OCI-LY1 (cell line): ENCODE data around the gene PDCD6IP.

Experiments used
- H2AFZ ChIP-seq: fragments of 200-600 bp; sonication (generic), shearing (Covaris generic); 2 replicates; pipeline ENCODE4 v1.6.0; 2014; ENCODE audit warnings: antibody characterized with exemption, mild to moderate bottlenecking, low read length
- H3F3A ChIP-seq: fragments of 200-600 bp; sonication (generic), shearing (Covaris generic); 2 replicates; pipeline ENCODE4 v1.6.0; 2014; ENCODE audit warnings: mild to moderate bottlenecking, antibody characterized with exemption, low read length, moderate library complexity; ENCODE audit not compliant: insufficient read depth
- H3K27ac ChIP-seq: fragments of 200-600 bp; sonication (generic); 2 replicates; pipeline ENCODE4 v1.5.1; 2014; ENCODE audit warnings: low read length, mixed run types, mild to moderate bottlenecking, low read depth; ENCODE audit not compliant: poor library complexity, severe bottlenecking
- H3K27me3 ChIP-seq: fragments of 200-600 bp; sonication (generic); 2 replicates; pipeline ENCODE4 v1.6.0; 2014; ENCODE audit warnings: antibody characterized with exemption, mild to moderate bottlenecking, low read length, moderate library complexity; ENCODE audit not compliant: insufficient read depth
- H3K36me3 ChIP-seq: fragments of 200-600 bp; sonication (generic); 2 replicates; pipeline ENCODE4 v1.6.1; 2014; ENCODE audit warnings: mild to moderate bottlenecking, antibody characterized with exemption, low read length, moderate library complexity, mixed read lengths; ENCODE audit not compliant: insufficient read depth
- H3K4me1 ChIP-seq: fragments of 200-600 bp; sonication (generic); 2 replicates; pipeline ENCODE4 v1.5.1; 2014; ENCODE audit warnings: mild to moderate bottlenecking, low read length, moderate library complexity; ENCODE audit not compliant: insufficient read depth, severe bottlenecking
- H3K4me2 ChIP-seq: fragments of 200-600 bp; sonication (generic), shearing (Covaris generic); 2 replicates; pipeline ENCODE4 v1.6.1; 2014; ENCODE audit warnings: low read length
- H3K4me3 ChIP-seq: fragments of 200-600 bp; sonication (generic); 2 replicates; pipeline ENCODE4 v1.5.1; 2014; ENCODE audit warnings: low read length, low read depth, mild to moderate bottlenecking, mixed read lengths; ENCODE audit not compliant: poor library complexity, severe bottlenecking
- H3K79me2 ChIP-seq: fragments of 200-600 bp; shearing (Covaris generic); 2 replicates; pipeline ENCODE4 v1.6.1; 2016; ENCODE audit warnings: mixed run types, low read length, mixed read lengths; ENCODE audit not compliant: insufficient read depth
- H3K9ac ChIP-seq: fragments of 200-600 bp; sonication (generic), shearing (Covaris generic); 2 replicates; pipeline ENCODE4 v1.6.1; 2014; ENCODE audit warnings: mild to moderate bottlenecking, low read length, mixed read lengths
- H3K9me2 ChIP-seq: fragments of 200-600 bp; sonication (generic), shearing (Covaris generic); 2 replicates; pipeline ENCODE4 v1.6.1; 2014; ENCODE audit warnings: low read depth, mild to moderate bottlenecking, low read length, mixed read lengths
- H3K9me3 ChIP-seq: fragments of 200-600 bp; shearing (Covaris generic); 2 replicates; pipeline ENCODE4 v1.6.1; 2014; ENCODE audit warnings: low read length, mixed read lengths
- H4K20me1 ChIP-seq: fragments of 200-600 bp; sonication (generic), shearing (Covaris generic); 2 replicates; pipeline ENCODE4 v1.6.0; 2016; ENCODE audit warnings: mild to moderate bottlenecking, low read length; ENCODE audit not compliant: insufficient read depth
- CTCF ChIP-seq: fragments of 200-600 bp; sonication (generic), shearing (Covaris generic); IDR thresholded peaks from 2 replicates; pipeline ENCODE4 v1.5.1; 2017; ENCODE audit warnings: mild to moderate bottlenecking, antibody characterized with exemption, low read length, moderate library complexity, mixed read lengths
- EZH2 ChIP-seq: fragments of 200-600 bp; sonication (generic), shearing (Covaris generic); IDR thresholded peaks from 2 replicates; pipeline ENCODE4 v1.8.0; 2017; ENCODE audit warnings: borderline replicate concordance, mixed run types, mild to moderate bottlenecking, antibody characterized with exemption, low read length, moderate library complexity, mixed read lengths

The PDCD6IP gene

DNA sequence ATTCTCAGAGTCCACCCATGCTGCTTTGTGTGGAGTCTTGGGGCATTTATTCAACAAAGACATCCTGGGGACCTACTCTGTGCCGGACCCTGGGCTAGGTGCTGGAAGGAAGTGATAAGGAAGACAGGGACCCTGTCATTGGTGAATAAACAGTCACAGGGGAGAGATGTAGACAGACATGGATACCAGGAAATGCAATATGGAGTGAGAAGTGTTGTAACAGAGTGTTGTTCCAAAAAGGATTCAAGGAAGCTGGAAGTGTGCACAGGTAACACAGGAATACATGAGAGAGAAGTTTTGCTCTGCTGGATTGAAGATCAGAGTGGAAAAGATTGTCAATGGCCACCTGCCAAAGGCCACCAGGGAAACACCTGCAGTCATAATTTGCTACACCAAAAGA, 89.0 kb downstream of the PDCD6IP start:
- Histone ChIP-seq H3K36me3 (no peaks in the 10 kb centered on the region), H3F3A (no peaks in the 10 kb centered on the region), H3K4me3 (no peak overlapping the region), H3K9me2 (no peaks in the 10 kb centered on the region), H3K4me2 (no peak overlapping the region), H3K27me3 (peaks cover 3% of the 10 kb centered on the region; the same call in 1 of the 2 replicates), H3K27ac (no peak overlapping the region), H4K20me1 (no peaks in the 10 kb centered on the region), H3K9ac (no peak overlapping the region), H3K9me3 (no peaks in the 10 kb centered on the region), H2AFZ (no peak overlapping the region), H3K4me1 (peaks cover 7% of the 10 kb centered on the region), H3K79me2 (no peaks in the 10 kb centered on the region)
- TF ChIP-seq CTCF (no peak), EZH2 (no peak)

DNA sequence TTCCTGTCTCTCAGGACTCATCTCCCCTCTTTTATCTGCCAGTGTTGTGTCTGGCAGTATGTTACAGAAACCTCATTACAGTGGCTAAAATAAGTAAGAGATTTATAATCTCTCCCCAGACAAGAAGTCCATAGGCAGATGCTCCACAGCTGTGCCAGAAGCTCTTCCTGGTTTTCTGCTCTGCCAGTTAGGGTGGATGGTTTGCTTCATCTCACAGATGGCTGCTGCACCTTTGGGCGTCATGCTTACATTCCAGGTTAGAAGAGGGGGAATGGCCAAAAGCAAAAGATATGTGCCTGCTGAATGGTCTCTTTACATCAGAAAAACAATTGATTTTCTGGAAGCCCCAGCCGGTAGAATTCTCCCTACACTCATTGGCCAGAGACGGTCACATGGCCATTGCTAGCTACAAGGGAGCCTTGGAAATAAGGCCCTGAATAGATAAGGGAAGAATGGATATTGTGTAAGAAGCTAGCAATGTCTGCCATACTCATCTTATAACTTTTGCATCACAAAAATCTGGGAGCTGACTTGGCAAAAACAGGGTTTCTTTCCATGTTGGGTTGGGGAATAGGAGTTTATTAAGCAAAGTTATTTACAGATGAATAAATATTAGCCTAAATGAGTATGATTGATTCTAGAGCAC, 91.1 kb downstream of the PDCD6IP start:
- Histone ChIP-seq H3K27ac (no peak overlapping the region), H3K4me2 (no peak overlapping the region), H3K9me2 (no peaks in the 10 kb centered on the region), H3F3A (no peaks in the 10 kb centered on the region), H3K27me3 (peaks cover 2% of the 10 kb centered on the region; the same call in 1 of the 2 replicates), H3K36me3 (no peaks in the 10 kb centered on the region), H4K20me1 (no peaks in the 10 kb centered on the region), H3K79me2 (no peaks in the 10 kb centered on the region), H3K9ac (no peak overlapping the region), H2AFZ (no peak overlapping the region), H3K4me3 (no peak overlapping the region), H3K4me1 (no peaks in the 10 kb centered on the region), H3K9me3 (no peaks in the 10 kb centered on the region)
- TF ChIP-seq CTCF (no peak), EZH2 (no peak)

DNA sequence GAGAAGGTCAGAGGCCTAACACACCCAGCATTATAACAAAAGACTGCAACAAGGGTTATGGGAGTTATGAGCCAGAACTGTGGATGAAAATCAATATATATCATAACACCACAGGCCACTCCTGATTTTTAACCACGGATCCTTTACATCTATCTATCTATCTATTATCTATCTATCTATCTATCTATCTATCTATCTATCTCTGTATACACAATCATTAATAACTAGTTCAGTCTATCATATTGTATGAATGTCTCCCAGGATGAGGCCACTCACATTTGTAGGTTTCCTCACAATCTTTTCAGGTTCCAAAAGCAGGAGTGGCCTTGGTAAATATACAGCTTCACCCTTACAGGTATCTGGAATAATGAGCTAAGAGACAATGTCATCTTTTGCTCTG, 94.2 kb downstream of the PDCD6IP start:
- Histone ChIP-seq H3K4me3 (no peak overlapping the region), H3K4me1 (no peaks in the 10 kb centered on the region), H3K4me2 (no peak overlapping the region), H3K9me2 (no peaks in the 10 kb centered on the region), H3F3A (no peaks in the 10 kb centered on the region), H3K9me3 (no peaks in the 10 kb centered on the region), H2AFZ (no peak overlapping the region), H3K27me3 (peaks cover 5% of the 10 kb centered on the region; the same call in 1 of the 2 replicates), H3K36me3 (no peaks in the 10 kb centered on the region), H3K27ac (no peak overlapping the region), H3K9ac (no peak overlapping the region), H4K20me1 (no peaks in the 10 kb centered on the region), H3K79me2 (no peaks in the 10 kb centered on the region)
- no peak for TF ChIP-seq EZH2
- TF ChIP-seq CTCF: no peak
